ENCODE results near the gene CEBPZOS.

Gene CEBPZOS

GRCh38 chr2:37244017-37244416 lies 47.7 kb downstream of the CEBPZOS start:
- peak; percentile 29 for DNase-seq

GRCh38 chr2:37244755-37245154 lies 48.5 kb downstream of the CEBPZOS start:
- no peak for DNase-seq

- DNase-seq: no peak
These were observed 49.9 kb downstream of the CEBPZOS start for GRCh38 chr2:37246205-37246604.

GRCh38 chr2:37250869-37251740 lies 54.8 kb downstream of the CEBPZOS start:
- no peak for DNase-seq

All from CD4-positive, alpha-beta T cell treated with Interleukin-17A for 1 hour (primary cell).